SK-N-SH treated with all-trans-retinoic acid at 6 μM for 48 hours (cell line): ENCODE results near the gene RPL18A.

ENCODE experiments used
- ATAC-seq: fragments of 200-7000 bp; cut with Tn5 transposase; 3 replicates; pipeline ENCODE4 v1.9.1; 2020; ENCODE audit warnings: mild to moderate bottlenecking, moderate library complexity
- ARNTL ChIP-seq: fragments of 450-650 bp; formaldehyde crosslinking; IDR thresholded peaks from 2 replicates; pipeline ENCODE4 v1.5.0; 2020; ENCODE audit warnings: low read depth, mild to moderate bottlenecking, moderate library complexity, borderline replicate concordance
- BACH2 ChIP-seq: fragments of 250-450 bp; sonication (Bioruptor Pico); IDR thresholded peaks from 2 replicates; pipeline ENCODE4 v1.9.0; 2021; ENCODE audit warnings: mild to moderate bottlenecking, borderline replicate concordance
- CSDC2 ChIP-seq: fragments of 250-450 bp; sonication (Bioruptor Pico); IDR thresholded peaks from 2 replicates; pipeline ENCODE4 v1.5.0; 2020; ENCODE audit warnings: mild to moderate bottlenecking, moderate library complexity
- ESRRG ChIP-seq: fragments of 250-450 bp; sonication (Bioruptor Pico); IDR thresholded peaks from 2 replicates; pipeline ENCODE4 v1.6.1; 2021; ENCODE audit warnings: mild to moderate bottlenecking
- GLIS3 ChIP-seq: fragments of 250-450 bp; sonication (Bioruptor Pico); IDR thresholded peaks from 2 replicates; pipeline ENCODE4 v1.5.0; 2020; ENCODE audit warnings: mild to moderate bottlenecking, moderate library complexity
- ISL1 ChIP-seq: fragments of 250-450 bp; sonication (Bioruptor Pico); IDR thresholded peaks from 2 replicates; pipeline ENCODE4 v2.1.2; 2022; ENCODE audit warnings: mild to moderate bottlenecking, moderate library complexity
- OSR1 ChIP-seq: fragments of 250-450 bp; sonication (Bioruptor Pico); IDR thresholded peaks from 2 replicates; pipeline ENCODE4 v1.8.0; 2022; ENCODE audit warnings: moderate library complexity, mild to moderate bottlenecking, inconsistent platforms
- PPARA ChIP-seq: fragments of 250-450 bp; sonication (Bioruptor Pico); IDR thresholded peaks from 2 replicates; pipeline ENCODE4 v1.5.0; 2020; ENCODE audit warnings: mild to moderate bottlenecking, borderline replicate concordance
- RARB ChIP-seq: fragments of 250-450 bp; sonication (Bioruptor Pico); IDR thresholded peaks from 2 replicates; pipeline ENCODE4 v1.8.0; 2021; ENCODE audit warnings: mild to moderate bottlenecking, moderate library complexity
- SNAI2 ChIP-seq: fragments of 250-450 bp; sonication (Bioruptor Pico); IDR thresholded peaks from 2 replicates; pipeline ENCODE4 v1.5.0; 2020; ENCODE audit warnings: mild to moderate bottlenecking, moderate library complexity
- TCF4 ChIP-seq: fragments of 250-450 bp; sonication (Bioruptor Pico); IDR thresholded peaks from 2 replicates; pipeline ENCODE4 v1.8.0; 2021; ENCODE audit warnings: mild to moderate bottlenecking, moderate library complexity, borderline replicate concordance
- TOX ChIP-seq: fragments of 250-450 bp; sonication (Bioruptor Pico); IDR thresholded peaks from 2 replicates; pipeline ENCODE4 v1.8.0; 2021; ENCODE audit warnings: mild to moderate bottlenecking, moderate library complexity, borderline replicate concordance
- ZC3H10 ChIP-seq: fragments of 250-450 bp; sonication (Bioruptor Pico); IDR thresholded peaks from 2 replicates; pipeline ENCODE4 v1.5.1; 2021; ENCODE audit warnings: mild to moderate bottlenecking, moderate library complexity
- ZFP3 ChIP-seq: fragments of 250-450 bp; sonication (Bioruptor Pico); IDR thresholded peaks from 2 replicates; pipeline ENCODE4 v1.5.0; 2020; ENCODE audit warnings: mild to moderate bottlenecking, moderate library complexity
- ZFP30 ChIP-seq: fragments of 450-650 bp; formaldehyde crosslinking; IDR thresholded peaks from 2 replicates; pipeline ENCODE4 v1.5.0; 2022; ENCODE audit warnings: mild to moderate bottlenecking, moderate library complexity
- ZNF565 ChIP-seq: fragments of 450-650 bp; formaldehyde crosslinking; conservative IDR thresholded peaks from 2 replicates; pipeline ENCODE4 v1.5.0; 2020; ENCODE audit warnings: low read depth, mild to moderate bottlenecking, moderate library complexity
- ZNF8 ChIP-seq: fragments of 450-650 bp; formaldehyde crosslinking; IDR thresholded peaks from 2 replicates; pipeline ENCODE4 v1.5.0; 2020; ENCODE audit warnings: mild to moderate bottlenecking, moderate library complexity
- TF ChIP-seq, protein P1 (sequence below): fragments of 250-450 bp; sonication (Bioruptor Pico); IDR thresholded peaks from 2 replicates; pipeline ENCODE4 v1.8.0; 2021; ENCODE audit warnings: low read depth, mild to moderate bottlenecking, moderate library complexity, borderline replicate concordance
- TF ChIP-seq, protein P2 (sequence below): fragments of 250-450 bp; sonication (Bioruptor Pico); IDR thresholded peaks from 2 replicates; pipeline ENCODE4 v1.5.0; 2020; ENCODE audit warnings: mild to moderate bottlenecking, moderate library complexity
- TF ChIP-seq, protein P3 (sequence below): fragments of 250-450 bp; sonication (Bioruptor Pico); IDR thresholded peaks from 2 replicates; pipeline ENCODE4 v1.5.1; 2021; ENCODE audit warnings: mild to moderate bottlenecking, moderate library complexity
- TF ChIP-seq, protein P4 (sequence below): fragments of 250-450 bp; sonication (Bioruptor Pico); IDR thresholded peaks from 2 replicates; pipeline ENCODE4 v1.5.1; 2020; ENCODE audit warnings: low read depth, mild to moderate bottlenecking, moderate library complexity

RPL18A gene

DNA sequence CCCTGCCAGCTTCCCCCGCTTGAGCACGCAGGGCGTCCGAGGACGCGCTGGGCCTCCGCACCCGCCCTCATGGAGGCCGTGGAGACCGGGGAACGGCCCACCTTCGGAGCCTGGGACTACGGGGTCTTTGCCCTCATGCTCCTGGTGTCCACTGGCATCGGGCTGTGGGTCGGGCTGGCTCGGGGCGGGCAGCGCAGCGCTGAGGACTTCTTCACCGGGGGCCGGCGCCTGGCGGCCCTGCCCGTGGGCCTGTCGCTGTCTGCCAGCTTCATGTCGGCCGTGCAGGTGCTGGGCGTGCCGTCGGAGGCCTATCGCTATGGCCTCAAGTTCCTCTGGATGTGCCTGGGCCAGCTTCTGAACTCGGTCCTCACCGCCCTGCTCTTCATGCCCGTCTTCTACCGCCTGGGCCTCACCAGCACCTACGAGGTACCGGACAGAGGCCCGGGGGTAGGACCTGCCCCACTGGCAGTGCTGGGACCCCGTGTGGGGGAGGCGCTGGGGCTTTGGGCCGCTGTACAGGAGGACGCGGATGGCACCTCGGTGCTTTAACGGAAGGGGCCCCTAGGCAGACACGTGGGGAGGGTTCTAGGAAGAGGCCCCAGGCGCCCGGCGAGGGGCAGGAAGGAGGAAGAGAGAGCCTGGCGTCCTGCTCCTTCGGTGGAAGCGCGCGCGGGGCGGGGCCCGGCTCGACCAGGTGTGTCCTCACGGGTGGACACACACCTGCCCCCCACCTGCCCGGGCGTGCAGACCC, 12.7 kb downstream of the RPL18A start:
- TF ChIP-seq ISL1 (no peak), ZFP30 (CRISPR knock-in tag) (no peak), GLIS3 (CRISPR knock-in tag) (no peak), ESRRG (CRISPR knock-in tag) (no peak), TCF4 (no peak), ZC3H10 (CRISPR knock-in tag) (no peak), CSDC2 (no peak), BACH2 (no peak), PPARA (CRISPR knock-in tag) (no peak), ZNF8 (no peak), ZFP3 (CRISPR knock-in tag) (no peak), RARB (CRISPR knock-in tag) (no peak), ARNTL (CRISPR knock-in tag) (no peak), OSR1 (no peak), SNAI2 (CRISPR knock-in tag) (no peak), ZNF565 (CRISPR knock-in tag) (no peak)
- TF ChIP-seq, protein P1, sequence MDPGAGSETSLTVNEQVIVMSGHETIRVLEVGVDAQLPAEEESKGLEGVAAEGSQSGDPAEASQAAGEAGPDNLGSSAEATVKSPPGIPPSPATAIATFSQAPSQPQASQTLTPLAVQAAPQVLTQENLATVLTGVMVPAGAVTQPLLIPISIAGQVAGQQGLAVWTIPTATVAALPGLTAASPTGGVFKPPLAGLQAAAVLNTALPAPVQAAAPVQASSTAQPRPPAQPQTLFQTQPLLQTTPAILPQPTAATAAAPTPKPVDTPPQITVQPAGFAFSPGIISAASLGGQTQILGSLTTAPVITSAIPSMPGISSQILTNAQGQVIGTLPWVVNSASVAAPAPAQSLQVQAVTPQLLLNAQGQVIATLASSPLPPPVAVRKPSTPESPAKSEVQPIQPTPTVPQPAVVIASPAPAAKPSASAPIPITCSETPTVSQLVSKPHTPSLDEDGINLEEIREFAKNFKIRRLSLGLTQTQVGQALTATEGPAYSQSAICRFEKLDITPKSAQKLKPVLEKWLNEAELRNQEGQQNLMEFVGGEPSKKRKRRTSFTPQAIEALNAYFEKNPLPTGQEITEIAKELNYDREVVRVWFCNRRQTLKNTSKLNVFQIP (CRISPR knock-in tag), result no peak
- TF ChIP-seq, protein P2, sequence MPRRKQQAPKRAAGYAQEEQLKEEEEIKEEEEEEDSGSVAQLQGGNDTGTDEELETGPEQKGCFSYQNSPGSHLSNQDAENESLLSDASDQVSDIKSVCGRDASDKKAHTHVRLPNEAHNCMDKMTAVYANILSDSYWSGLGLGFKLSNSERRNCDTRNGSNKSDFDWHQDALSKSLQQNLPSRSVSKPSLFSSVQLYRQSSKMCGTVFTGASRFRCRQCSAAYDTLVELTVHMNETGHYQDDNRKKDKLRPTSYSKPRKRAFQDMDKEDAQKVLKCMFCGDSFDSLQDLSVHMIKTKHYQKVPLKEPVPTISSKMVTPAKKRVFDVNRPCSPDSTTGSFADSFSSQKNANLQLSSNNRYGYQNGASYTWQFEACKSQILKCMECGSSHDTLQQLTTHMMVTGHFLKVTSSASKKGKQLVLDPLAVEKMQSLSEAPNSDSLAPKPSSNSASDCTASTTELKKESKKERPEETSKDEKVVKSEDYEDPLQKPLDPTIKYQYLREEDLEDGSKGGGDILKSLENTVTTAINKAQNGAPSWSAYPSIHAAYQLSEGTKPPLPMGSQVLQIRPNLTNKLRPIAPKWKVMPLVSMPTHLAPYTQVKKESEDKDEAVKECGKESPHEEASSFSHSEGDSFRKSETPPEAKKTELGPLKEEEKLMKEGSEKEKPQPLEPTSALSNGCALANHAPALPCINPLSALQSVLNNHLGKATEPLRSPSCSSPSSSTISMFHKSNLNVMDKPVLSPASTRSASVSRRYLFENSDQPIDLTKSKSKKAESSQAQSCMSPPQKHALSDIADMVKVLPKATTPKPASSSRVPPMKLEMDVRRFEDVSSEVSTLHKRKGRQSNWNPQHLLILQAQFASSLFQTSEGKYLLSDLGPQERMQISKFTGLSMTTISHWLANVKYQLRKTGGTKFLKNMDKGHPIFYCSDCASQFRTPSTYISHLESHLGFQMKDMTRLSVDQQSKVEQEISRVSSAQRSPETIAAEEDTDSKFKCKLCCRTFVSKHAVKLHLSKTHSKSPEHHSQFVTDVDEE (CRISPR knock-in tag), result no peak
- TF ChIP-seq, protein P3, sequence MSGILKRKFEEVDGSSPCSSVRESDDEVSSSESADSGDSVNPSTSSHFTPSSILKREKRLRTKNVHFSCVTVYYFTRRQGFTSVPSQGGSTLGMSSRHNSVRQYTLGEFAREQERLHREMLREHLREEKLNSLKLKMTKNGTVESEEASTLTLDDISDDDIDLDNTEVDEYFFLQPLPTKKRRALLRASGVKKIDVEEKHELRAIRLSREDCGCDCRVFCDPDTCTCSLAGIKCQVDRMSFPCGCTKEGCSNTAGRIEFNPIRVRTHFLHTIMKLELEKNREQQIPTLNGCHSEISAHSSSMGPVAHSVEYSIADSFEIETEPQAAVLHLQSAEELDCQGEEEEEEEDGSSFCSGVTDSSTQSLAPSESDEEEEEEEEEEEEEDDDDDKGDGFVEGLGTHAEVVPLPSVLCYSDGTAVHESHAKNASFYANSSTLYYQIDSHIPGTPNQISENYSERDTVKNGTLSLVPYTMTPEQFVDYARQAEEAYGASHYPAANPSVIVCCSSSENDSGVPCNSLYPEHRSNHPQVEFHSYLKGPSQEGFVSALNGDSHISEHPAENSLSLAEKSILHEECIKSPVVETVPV (CRISPR knock-in tag), result no peak
- TF ChIP-seq, protein P4, sequence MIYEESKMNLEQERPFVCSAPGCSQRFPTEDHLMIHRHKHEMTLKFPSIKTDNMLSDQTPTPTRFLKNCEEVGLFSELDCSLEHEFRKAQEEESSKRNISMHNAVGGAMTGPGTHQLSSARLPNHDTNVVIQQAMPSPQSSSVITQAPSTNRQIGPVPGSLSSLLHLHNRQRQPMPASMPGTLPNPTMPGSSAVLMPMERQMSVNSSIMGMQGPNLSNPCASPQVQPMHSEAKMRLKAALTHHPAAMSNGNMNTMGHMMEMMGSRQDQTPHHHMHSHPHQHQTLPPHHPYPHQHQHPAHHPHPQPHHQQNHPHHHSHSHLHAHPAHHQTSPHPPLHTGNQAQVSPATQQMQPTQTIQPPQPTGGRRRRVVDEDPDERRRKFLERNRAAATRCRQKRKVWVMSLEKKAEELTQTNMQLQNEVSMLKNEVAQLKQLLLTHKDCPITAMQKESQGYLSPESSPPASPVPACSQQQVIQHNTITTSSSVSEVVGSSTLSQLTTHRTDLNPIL (CRISPR knock-in tag), result no peak
- TF ChIP-seq, all 23 proteins: peak for 0
- no peak for ATAC-seq

DNA sequence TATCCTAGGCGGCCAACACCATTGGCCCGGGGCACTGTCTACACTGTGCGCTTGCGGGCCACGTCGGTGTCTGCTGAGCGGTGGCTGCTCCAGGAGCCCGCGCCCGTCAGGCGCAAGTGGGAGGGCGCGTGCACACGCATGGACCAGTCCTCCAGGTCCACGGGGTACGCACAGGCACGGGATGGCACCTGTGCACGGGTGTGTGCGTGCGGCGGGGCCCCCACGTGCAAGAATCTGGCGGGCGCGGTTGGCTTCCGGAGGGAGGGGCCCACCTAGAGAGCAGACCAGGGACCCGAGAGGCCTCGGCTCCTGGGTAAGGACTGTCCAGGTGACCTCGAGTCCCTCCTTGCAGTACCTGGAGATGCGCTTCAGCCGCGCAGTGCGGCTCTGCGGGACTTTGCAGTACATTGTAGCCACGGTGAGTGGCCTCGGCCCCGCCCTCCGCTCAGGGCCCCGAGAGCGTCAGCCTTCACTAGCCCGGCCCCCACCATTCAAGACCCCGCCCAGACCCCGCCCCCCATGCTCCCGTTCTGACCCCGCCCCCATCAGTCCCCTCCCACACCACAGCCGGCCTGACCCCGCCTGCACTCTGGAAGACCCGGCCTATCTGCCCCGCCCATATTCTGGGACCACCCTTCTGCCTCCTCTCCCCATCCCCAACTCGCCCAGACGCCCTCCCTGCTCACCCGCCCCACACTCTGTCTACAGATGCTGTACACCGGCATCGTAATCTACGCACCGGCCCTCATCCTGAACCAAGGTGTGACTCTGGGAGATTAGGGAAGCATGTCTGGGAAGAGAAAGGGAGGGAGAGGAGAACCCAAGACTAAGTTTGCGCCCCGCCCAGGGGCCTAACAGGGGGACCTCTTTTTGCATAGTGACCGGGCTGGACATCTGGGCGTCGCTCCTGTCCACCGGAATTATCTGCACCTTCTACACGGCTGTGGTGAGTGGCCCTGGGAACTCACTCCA, 14.4 kb downstream of the RPL18A start:
- TF ChIP-seq ZNF565 (CRISPR knock-in tag) (no peak), RARB (CRISPR knock-in tag) (no peak), TOX (CRISPR knock-in tag) (no peak), OSR1 (no peak), ZNF8 (no peak), GLIS3 (CRISPR knock-in tag) (no peak)
- TF ChIP-seq, protein P2 (CRISPR knock-in tag), result no peak
- TF ChIP-seq, protein P1 (CRISPR knock-in tag), result no peak
- peak; percentile 66 for ATAC-seq
